Aorta (tissue), 5 donors: ENCODE data around the gene RERG. TPM values are rescaled to one million over a fixed set of nuclear protein-coding genes. Genes with fewer than 3 reads are reported as not detected.
A peak's percentile ranks its signal among the peaks of the same experiment; 100 is the strongest.

Experiments used
- ATAC-seq: fragments of 200-7000 bp; cut with Tn5 transposase; one replicate; pipeline ENCODE4 v1.9.1; 2022; ENCODE audit warnings: moderate library complexity; ENCODE audit not compliant: low FRiP score
- DNase-seq, 2 donors: peaks; one replicate each; pipeline ENCODE4 v3.0.0-alpha.2; 2020
- H3K27ac ChIP-seq, 2 donors: one replicate each; pipeline ENCODE4 v1.5.1; 2013; ENCODE audit warnings: low read length in 2 of 2, mild to moderate bottlenecking in 2 of 2, moderate library complexity in 2 of 2, control low read depth in 1 of 2, inconsistent platforms in 1 of 2, low read depth in 1 of 2
- H3K27me3 ChIP-seq, 2 donors: one replicate each; pipeline ENCODE4 v1.6.1; 2013; ENCODE audit warnings: control low read depth in 1 of 2, low read length in 1 of 2, mild to moderate bottlenecking in 1 of 2, moderate library complexity in 1 of 2; ENCODE audit not compliant: insufficient read depth in 2 of 2, control insufficient read depth in 1 of 2
- H3K36me3 ChIP-seq, 2 donors: one replicate each; pipeline ENCODE4 v1.6.1; 2013; ENCODE audit warnings: control low read depth in 1 of 2, low read length in 1 of 2, mild to moderate bottlenecking in 1 of 2; ENCODE audit not compliant: insufficient read depth in 2 of 2, control insufficient read depth in 1 of 2
- H3K4me1 ChIP-seq, 2 donors: one replicate each; pipeline ENCODE4 v1.6.1; 2013; ENCODE audit warnings: low read length in 2 of 2, control low read depth in 1 of 2, mild to moderate bottlenecking in 1 of 2, moderate library complexity in 1 of 2; ENCODE audit not compliant: insufficient read depth in 2 of 2, control insufficient read depth in 1 of 2
- H3K4me3 ChIP-seq, 2 donors: one replicate each; pipeline ENCODE4 v1.5.1; 2013; ENCODE audit warnings: low read length in 2 of 2, control low read depth in 1 of 2, mild to moderate bottlenecking in 1 of 2
- H3K9me3 ChIP-seq: one replicate; pipeline ENCODE4 v1.6.1; 2013; ENCODE audit warnings: mild to moderate bottlenecking, low read length; ENCODE audit not compliant: control insufficient read depth
- WGBS, 2 donors: extraction: QIAGEN DNeasy Blood & Tissue Kit; methylation state at CpG; one replicate each; pipeline ENCODE4 v1.1.7; 2013; 5-methylcytosine and 5-hydroxymethylcytosine counted together
- intact Hi-C, 2 donors: fragments of 100-400 bp; cut with DNase I; formaldehyde crosslinking; loops; one replicate each; pipeline versions ENCODE4 v1.14.2 to v1.15.0; 2022
- polyA plus RNA-seq, 2 donors: library from polyadenylated mRNA; stranded (reverse); fragments of 200-250 nt; gene quantifications; one replicate each; pipeline ENCODE4 v1.2.3, GENCODE V29; 2013
- total RNA-seq, 2 donors: library from RNA; stranded (reverse); fragmentation: NEBNext Ultra II Directional; extraction: Animal tissue kit (Norgen Biotek cat#: 25700); gene quantifications; one replicate each; pipeline ENCODE4 v1.2.1, GENCODE V29; 2021
- donor health status: healthy with polysubstance abuse.
- donor health status: Bipolar disorder and iron deficiency.
- donor health status: DM: no; HTN: no; CAD: no.
- donor health status: DM: no; HTN: no; CAD: no.
- donor health status: DM: yes; HTN: yes; CAD: no.

RERG gene
- total and polyA plus RNA-seq, 4 donors, result 66.9 to 124 (median 73.9) TPM

- H3K36me3 ChIP-seq, result peaks cover 0 to 2% of the 10 kb centered on the region in 2 donors
- H3K4me3 ChIP-seq, result no peak overlapping the region
- ATAC-seq (no peak), DNase-seq (no peak)
- 85 to 90% methylated on average over 3 of the region's 3 CpGs for WGBS, 2 donors
- H3K27ac ChIP-seq, result no peak overlapping the region
- intact Hi-C loops, result no loop called here
- H3K9me3 ChIP-seq, result no peaks in the 10 kb centered on the region
- no peaks in the 10 kb centered on the region for H3K27me3 ChIP-seq
- peaks cover under 1 to 7% of the 10 kb centered on the region in 2 donors for H3K4me1 ChIP-seq
Observed at GRCh38 chr12:15172060-15172822, 49.0 kb downstream of the RERG start.

- Histone ChIP-seq H3K36me3 (no peaks in the 10 kb centered on the region), H3K27me3 (no peaks in the 10 kb centered on the region), H3K4me1 (peaks cover 5 to 7% of the 10 kb centered on the region in 2 donors), H3K27ac (no peak overlapping the region), H3K9me3 (no peaks in the 10 kb centered on the region), H3K4me3 (no peak overlapping the region)
- ATAC-seq, result no peak
- no peak for DNase-seq
- 81 to 87% methylated on average over 6 of the region's 6 CpGs for WGBS, 2 donors
- intact Hi-C loops, result no loop called here
Observed at GRCh38 chr12:15171012-15171655, 50.1 kb downstream of the RERG start.

- intact Hi-C loops, result no loop called here
- ATAC-seq (no peak), DNase-seq (no peak)
- Histone ChIP-seq H3K36me3 (no peaks in the 10 kb centered on the region), H3K27ac (peak overlapping the region; percentile 57 to 66), H3K4me3 (no peak overlapping the region), H3K4me1 (peaks cover 13 to 15% of the 10 kb centered on the region in 2 donors), H3K9me3 (no peaks in the 10 kb centered on the region), H3K27me3 (no peaks in the 10 kb centered on the region)
- 59 to 65% methylated on average over 5 of the region's 5 CpGs for WGBS, 2 donors
Observed at GRCh38 chr12:15168026-15168678, 53.1 kb downstream of the RERG start.

- no peaks in the 10 kb centered on the region for H3K9me3 ChIP-seq
- H3K4me1 ChIP-seq, result peaks cover 14 to 15% of the 10 kb centered on the region in 2 donors
- WGBS, 2 donors, result 2 to 8% methylated on average over 6 of the region's 6 CpGs
- ATAC-seq (peak; percentile 77), DNase-seq (peak in 1 of 2 donors; percentile 62)
- H3K4me3 ChIP-seq, result no peak overlapping the region
- no peaks in the 10 kb centered on the region for H3K36me3 ChIP-seq
- no peaks in the 10 kb centered on the region for H3K27me3 ChIP-seq
- intact Hi-C loops, result loop anchor here in 1 of 2 donors (2.0 kb wide), 1 partner anchor 36 kb away; no protein-coding TSS in a partner anchor
- H3K27ac ChIP-seq, result peak overlapping the region; percentile 97 to 98
Observed at GRCh38 chr12:15165012-15165659, 56.1 kb downstream of the RERG start.

DNA sequence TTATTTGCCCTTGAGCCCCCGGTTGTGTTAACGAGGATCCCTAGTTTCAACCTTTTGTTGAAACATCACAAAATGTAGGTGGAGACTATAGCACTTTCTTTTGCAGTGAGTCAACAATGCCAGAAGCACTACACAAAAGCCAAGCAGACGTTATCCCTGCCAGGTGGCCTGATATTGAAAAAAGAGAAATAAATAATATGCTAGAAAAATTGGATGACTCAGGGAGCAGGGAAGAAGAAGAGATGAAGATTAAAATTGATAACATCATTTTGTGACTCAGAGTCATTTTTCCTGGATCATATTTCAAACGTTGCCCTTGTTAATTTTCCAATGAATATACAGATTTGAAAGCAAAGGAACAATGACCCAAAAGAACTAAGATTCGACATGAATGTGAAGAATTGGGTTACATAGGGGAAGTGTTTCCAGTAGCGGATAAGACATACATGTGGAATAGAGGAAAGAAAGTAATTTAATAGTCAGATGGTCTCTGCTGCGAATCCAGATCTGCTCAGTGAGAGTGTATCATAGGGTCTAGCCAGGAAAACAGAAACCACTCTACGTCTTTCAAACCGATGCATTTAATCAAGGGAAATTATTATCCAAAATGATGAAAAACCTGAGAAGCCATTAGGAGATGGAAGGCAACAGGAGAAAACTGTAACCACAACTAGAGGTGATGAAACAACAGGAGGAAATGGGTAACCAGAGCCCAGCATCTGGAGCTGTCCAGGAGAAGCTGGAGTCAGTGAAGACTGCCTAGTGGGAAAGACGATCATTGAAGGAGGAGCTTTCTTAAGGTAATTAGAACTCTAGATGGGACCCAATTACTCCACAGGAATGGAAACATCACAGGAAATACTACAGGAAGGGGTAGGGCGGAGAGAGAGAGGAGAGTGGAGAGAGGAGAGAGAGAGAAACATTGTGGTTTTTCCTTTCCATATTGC lies 57.9 kb downstream of the RERG start:
- Histone ChIP-seq H3K27ac (peak overlapping the region; percentile 77 to 98), H3K9me3 (no peaks in the 10 kb centered on the region), H3K4me3 (no peak overlapping the region), H3K36me3 (no peaks in the 10 kb centered on the region), H3K4me1 (peaks cover 11 to 15% of the 10 kb centered on the region in 2 donors), H3K27me3 (no peaks in the 10 kb centered on the region)
- ATAC-seq (no peak), DNase-seq (no peak)
- intact Hi-C loops, result loop anchor here in 1 of 2 donors (5.0 kb wide), 1 partner anchor 44 kb away; no protein-coding TSS in a partner anchor
- 83 to 87% methylated on average over 11 of the region's 11 CpGs for WGBS, 2 donors

- intact Hi-C loops, result loop anchor here (10.0 kb wide), 2 partner anchors 313 to 397 kb away; partner anchors contain the start of gene ART4 (in 1 of the 2)
- Histone ChIP-seq H3K27ac (peak overlapping the region in 1 of 2 donors; percentile 78), H3K4me3 (no peak overlapping the region), H3K9me3 (no peaks in the 10 kb centered on the region), H3K27me3 (no peaks in the 10 kb centered on the region), H3K4me1 (peaks cover 6 to 13% of the 10 kb centered on the region in 2 donors), H3K36me3 (no peaks in the 10 kb centered on the region)
- peak; percentile 57 for ATAC-seq
- DNase-seq, result peak in 1 of 2 donors; percentile 61
- 7 to 9% methylated on average over 3 of the region's 3 CpGs for WGBS, 2 donors
Observed at GRCh38 chr12:15158083-15158482, 63.1 kb downstream of the RERG start.

DNA sequence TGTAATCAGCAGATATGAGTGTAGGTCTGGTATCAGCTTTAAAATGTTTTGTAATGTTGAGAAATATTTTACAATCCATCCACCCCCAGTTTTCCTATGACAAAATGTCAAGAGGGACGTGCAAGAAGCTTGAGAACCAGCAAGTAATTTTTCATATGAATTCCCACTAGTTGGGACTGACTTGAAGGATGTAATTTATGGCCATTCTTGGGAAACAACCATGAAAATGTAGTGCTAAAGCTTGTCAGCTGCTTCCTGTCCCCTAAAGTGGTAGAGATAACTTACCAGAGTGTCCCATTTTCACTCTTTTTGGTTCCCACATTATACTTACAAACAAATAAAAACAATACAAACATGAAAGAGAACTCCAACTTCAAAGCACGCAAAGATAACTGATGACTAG lies 63.9 kb downstream of the RERG start:
- H3K27ac ChIP-seq, result peak overlapping the region in 1 of 2 donors; percentile 39

More for the DNA sequence above, 63.9 kb downstream of the RERG start:
- DNase-seq (no peak), ATAC-seq (no peak)
- no peaks in the 10 kb centered on the region for H3K36me3 ChIP-seq
- no peak overlapping the region for H3K4me3 ChIP-seq
- H3K9me3 ChIP-seq, result no peaks in the 10 kb centered on the region
- WGBS, 2 donors, result 40 to 44% methylated on average over 2 of the region's 2 CpGs
- H3K27me3 ChIP-seq, result no peaks in the 10 kb centered on the region
- peaks cover 3 to 13% of the 10 kb centered on the region in 2 donors for H3K4me1 ChIP-seq
- intact Hi-C loops, result loop anchor here (10.0 kb wide), 2 partner anchors 312 to 398 kb away; partner anchors contain the start of gene ART4 (in 1 of the 2)
